Panc1 (cell line): ENCODE measurements around the gene BCO2. TPM values are rescaled to one million over a fixed set of nuclear protein-coding genes. Genes with fewer than 3 reads are reported as not detected.

Experiments used
- ATAC-seq: fragments of 200-7000 bp; cut with Tn5 transposase; 2 replicates; pipeline ENCODE4 v1.9.1; 2020; ENCODE audit warnings: mild to moderate bottlenecking, moderate library complexity
- BruUV-seq: library from RNA; stranded (reverse); fragments of 400-500 nt; replicated peaks from 2 replicates; lab custom pipeline; 2021; lab: Mats Ljungman, UMichigan
- CTCF ChIA-PET: fragments of 300-600 bp; sonication (Branson Sonifier 250); formaldehyde crosslinking; loops from one replicate; lab custom pipeline; 2022; ENCODE audit warnings: antibody characterized with exemption; lab: Charles Lee
- POLR2A ChIA-PET: fragments of 300-600 bp; sonication (Branson Sonifier 250); formaldehyde crosslinking; loops from one replicate; lab custom pipeline; 2022; ENCODE audit warnings: antibody characterized with exemption; lab: Charles Lee
- DNase-seq: peaks from one replicate; pipeline ENCODE4 v3.0.0-alpha.2; 2010; ENCODE audit warnings: low read depth, low spot score
- H3K27ac ChIP-seq: 2 replicates; pipeline ENCODE4 v1.5.1; 2011; ENCODE audit warnings: mild to moderate bottlenecking, low read length, inconsistent platforms
- H3K27me3 ChIP-seq: fragments of 200-500 bp; sonication (Bioruptor generic); 2 replicates; pipeline ENCODE4 v1.6.0; 2014; ENCODE audit warnings: low read length, inconsistent platforms; ENCODE audit not compliant: control insufficient read depth, insufficient read depth
- H3K36me3 ChIP-seq: fragments of 200-500 bp; sonication (Bioruptor generic); 2 replicates; pipeline ENCODE4 v1.5.1; 2014; ENCODE audit warnings: inconsistent platforms, mild to moderate bottlenecking, low read length, moderate library complexity; ENCODE audit not compliant: control insufficient read depth, insufficient read depth
- H3K4me1 ChIP-seq: 2 replicates; pipeline ENCODE4 v1.5.1; 2011; ENCODE audit warnings: inconsistent platforms, mild to moderate bottlenecking, low read length, moderate library complexity; ENCODE audit not compliant: control insufficient read depth, insufficient read depth
- H3K4me3 ChIP-seq, 2 experiments: 2 replicates each; pipeline ENCODE4 v1.5.1; 2011 to 2012; ENCODE audit warnings: low read depth in 2 of 2, low read length in 2 of 2, mild to moderate bottlenecking in 2 of 2, inconsistent platforms in 1 of 2, moderate library complexity in 1 of 2
- H3K9me3 ChIP-seq: fragments of 200-500 bp; sonication (Bioruptor generic); 2 replicates; pipeline ENCODE4 v1.5.1; 2014; ENCODE audit warnings: low read depth, mild to moderate bottlenecking, inconsistent platforms, low read length, moderate library complexity; ENCODE audit not compliant: control insufficient read depth, insufficient read depth
- POLR2AphosphoS5 ChIP-seq: IDR thresholded peaks from 2 replicates; pipeline ENCODE4 v1.6.1; 2012; ENCODE audit warnings: mild to moderate bottlenecking, low read depth, low read length, moderate library complexity
- SIN3A ChIP-seq: IDR thresholded peaks from 2 replicates; pipeline ENCODE4 v1.6.1; 2012; ENCODE audit warnings: low read depth, mild to moderate bottlenecking, low read length, moderate library complexity, borderline replicate concordance; ENCODE audit not compliant: insufficient read depth
- TCF7L2 ChIP-seq: IDR thresholded peaks from 2 replicates; pipeline ENCODE4 v1.6.1; 2011; ENCODE audit warnings: mild to moderate bottlenecking, low read depth, low read length, inconsistent platforms
- in situ Hi-C: cut with HindIII; loops from 2 replicates; pipeline ENCODE4 v1.10.0; 2016; ENCODE audit warnings: low sequenced_read_pairs, low pct_unique_long_range_greater_than_20kb
- intact Hi-C: fragments of 100-400 bp; cut with micrococcal nuclease; formaldehyde crosslinking; loops from one replicate; pipeline ENCODE4 v1.10.0; 2022; ENCODE audit not compliant: unreplicated experiment
- total RNA-seq: library from RNA; stranded (reverse); gene quantifications from one replicate; pipeline ENCODE4 v1.2.1, GENCODE V29; 2021; ENCODE audit not compliant: unreplicated experiment
- TF ChIP-seq, protein P1 (sequence below): fragments of 450-650 bp; IDR thresholded peaks from 2 replicates; pipeline ENCODE4 v1.5.1; 2017; ENCODE audit warnings: mild to moderate bottlenecking
- TF ChIP-seq, protein P2 (sequence below), 2 experiments: IDR thresholded peaks; 2 replicates each; pipeline ENCODE4 v1.6.1; 2011 to 2012; ENCODE audit warnings: low read depth in 2 of 2, control low read depth in 1 of 2, low read length in 1 of 2, mild to moderate bottlenecking in 1 of 2, moderate library complexity in 1 of 2; ENCODE audit not compliant: insufficient read depth in 1 of 2

The BCO2 gene
- total RNA-seq, 1 experiment from 2014 or later = 2.5 TPM

DNA sequence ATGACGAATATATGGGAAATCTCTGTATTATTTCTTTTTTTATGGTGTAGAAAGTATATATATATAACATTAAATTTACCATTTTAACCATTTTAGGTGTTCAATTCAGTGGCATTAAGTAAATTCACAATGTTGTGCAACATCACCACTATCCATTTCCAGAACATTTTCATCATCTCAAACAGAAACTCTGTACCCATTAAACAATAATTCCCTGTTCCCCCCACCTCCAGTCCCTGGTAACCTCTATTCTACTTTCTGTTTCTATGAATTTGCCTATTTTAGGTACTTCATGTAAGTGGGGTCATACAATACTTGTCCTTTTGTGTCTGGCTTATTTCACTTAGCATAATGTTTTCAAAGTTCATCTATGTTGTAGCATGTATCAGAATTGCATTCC is 35.6 kb downstream of the BCO2 start:
- no peaks in the 10 kb centered on the region for H3K4me1 ChIP-seq
- no peak overlapping the region for H3K27ac ChIP-seq
- ATAC-seq (no peak), DNase-seq (no peak)
- no peaks in the 10 kb centered on the region for H3K36me3 ChIP-seq
- intact Hi-C loops (no loop called here), in situ Hi-C loops (no loop called here)
- H3K9me3 ChIP-seq = no peaks in the 10 kb centered on the region
- no TSS peak for BruUV-seq
- ChIA-PET CTCF (no interaction called here), POLR2A (no interaction called here)
- no peak overlapping the region for H3K4me3 ChIP-seq
- no peak for TF ChIP-seq TCF7L2
- no peak for TF ChIP-seq POLR2AphosphoS5
- no peaks in the 10 kb centered on the region for H3K27me3 ChIP-seq

DNA sequence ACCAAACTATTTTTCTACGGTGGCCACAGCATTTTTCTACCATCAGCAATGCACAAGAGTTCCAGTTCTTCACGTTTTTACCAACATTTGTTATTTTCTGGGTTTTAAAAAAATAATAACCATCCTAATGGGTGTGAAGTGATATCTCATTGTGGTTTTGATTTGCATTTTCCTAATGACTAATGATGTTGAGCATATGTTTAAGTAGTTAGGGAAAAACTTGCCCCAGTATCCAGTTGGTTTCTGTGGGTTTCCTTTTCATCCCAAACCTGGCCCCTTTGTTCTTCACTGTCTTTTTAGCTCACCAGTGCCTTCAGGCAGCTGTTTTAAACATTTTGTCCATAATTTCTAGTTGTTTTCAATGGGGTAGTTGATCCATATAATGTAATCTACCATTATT is 36.2 kb downstream of the BCO2 start:
- intact Hi-C loops = no loop called here
- POLR2A ChIA-PET = no interaction called here
- in situ Hi-C loops = no loop called here

GRCh38 chr11:112212290-112212689 is 37.0 kb downstream of the BCO2 start:
- ChIA-PET POLR2A (interaction anchor here (0.5 kb wide), 1 partner anchor 76 kb away, joined by 3 read pairs; no protein-coding TSS in a partner anchor), CTCF (no interaction called here)
- Histone ChIP-seq H3K27ac (no peak overlapping the region), H3K27me3 (no peaks in the 10 kb centered on the region), H3K36me3 (no peaks in the 10 kb centered on the region), H3K9me3 (no peaks in the 10 kb centered on the region), H3K4me3 (no peak overlapping the region), H3K4me1 (no peaks in the 10 kb centered on the region)
- TF ChIP-seq, protein P1, sequence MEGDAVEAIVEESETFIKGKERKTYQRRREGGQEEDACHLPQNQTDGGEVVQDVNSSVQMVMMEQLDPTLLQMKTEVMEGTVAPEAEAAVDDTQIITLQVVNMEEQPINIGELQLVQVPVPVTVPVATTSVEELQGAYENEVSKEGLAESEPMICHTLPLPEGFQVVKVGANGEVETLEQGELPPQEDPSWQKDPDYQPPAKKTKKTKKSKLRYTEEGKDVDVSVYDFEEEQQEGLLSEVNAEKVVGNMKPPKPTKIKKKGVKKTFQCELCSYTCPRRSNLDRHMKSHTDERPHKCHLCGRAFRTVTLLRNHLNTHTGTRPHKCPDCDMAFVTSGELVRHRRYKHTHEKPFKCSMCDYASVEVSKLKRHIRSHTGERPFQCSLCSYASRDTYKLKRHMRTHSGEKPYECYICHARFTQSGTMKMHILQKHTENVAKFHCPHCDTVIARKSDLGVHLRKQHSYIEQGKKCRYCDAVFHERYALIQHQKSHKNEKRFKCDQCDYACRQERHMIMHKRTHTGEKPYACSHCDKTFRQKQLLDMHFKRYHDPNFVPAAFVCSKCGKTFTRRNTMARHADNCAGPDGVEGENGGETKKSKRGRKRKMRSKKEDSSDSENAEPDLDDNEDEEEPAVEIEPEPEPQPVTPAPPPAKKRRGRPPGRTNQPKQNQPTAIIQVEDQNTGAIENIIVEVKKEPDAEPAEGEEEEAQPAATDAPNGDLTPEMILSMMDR = no peak
- TF ChIP-seq POLR2AphosphoS5 (no peak), SIN3A (no peak)
- TF ChIP-seq, protein P2, sequence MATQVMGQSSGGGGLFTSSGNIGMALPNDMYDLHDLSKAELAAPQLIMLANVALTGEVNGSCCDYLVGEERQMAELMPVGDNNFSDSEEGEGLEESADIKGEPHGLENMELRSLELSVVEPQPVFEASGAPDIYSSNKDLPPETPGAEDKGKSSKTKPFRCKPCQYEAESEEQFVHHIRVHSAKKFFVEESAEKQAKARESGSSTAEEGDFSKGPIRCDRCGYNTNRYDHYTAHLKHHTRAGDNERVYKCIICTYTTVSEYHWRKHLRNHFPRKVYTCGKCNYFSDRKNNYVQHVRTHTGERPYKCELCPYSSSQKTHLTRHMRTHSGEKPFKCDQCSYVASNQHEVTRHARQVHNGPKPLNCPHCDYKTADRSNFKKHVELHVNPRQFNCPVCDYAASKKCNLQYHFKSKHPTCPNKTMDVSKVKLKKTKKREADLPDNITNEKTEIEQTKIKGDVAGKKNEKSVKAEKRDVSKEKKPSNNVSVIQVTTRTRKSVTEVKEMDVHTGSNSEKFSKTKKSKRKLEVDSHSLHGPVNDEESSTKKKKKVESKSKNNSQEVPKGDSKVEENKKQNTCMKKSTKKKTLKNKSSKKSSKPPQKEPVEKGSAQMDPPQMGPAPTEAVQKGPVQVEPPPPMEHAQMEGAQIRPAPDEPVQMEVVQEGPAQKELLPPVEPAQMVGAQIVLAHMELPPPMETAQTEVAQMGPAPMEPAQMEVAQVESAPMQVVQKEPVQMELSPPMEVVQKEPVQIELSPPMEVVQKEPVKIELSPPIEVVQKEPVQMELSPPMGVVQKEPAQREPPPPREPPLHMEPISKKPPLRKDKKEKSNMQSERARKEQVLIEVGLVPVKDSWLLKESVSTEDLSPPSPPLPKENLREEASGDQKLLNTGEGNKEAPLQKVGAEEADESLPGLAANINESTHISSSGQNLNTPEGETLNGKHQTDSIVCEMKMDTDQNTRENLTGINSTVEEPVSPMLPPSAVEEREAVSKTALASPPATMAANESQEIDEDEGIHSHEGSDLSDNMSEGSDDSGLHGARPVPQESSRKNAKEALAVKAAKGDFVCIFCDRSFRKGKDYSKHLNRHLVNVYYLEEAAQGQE (IDR thresholded peaks at IDR 0.05; ENCODE audit: insufficient read depth in 1 of 2, low read depth in 2 of 2, low read length in 1 of 2) = no peak
- no peak for DNase-seq
- intact Hi-C loops = no loop called here
- in situ Hi-C loops = no loop called here
- BruUV-seq = no TSS peak
- ATAC-seq = no peak

More for the DNA sequence above, 36.2 kb downstream of the BCO2 start:
- ATAC-seq (no peak), DNase-seq (no peak)
- Histone ChIP-seq H3K27ac (no peak overlapping the region), H3K27me3 (no peaks in the 10 kb centered on the region), H3K9me3 (no peaks in the 10 kb centered on the region), H3K36me3 (no peaks in the 10 kb centered on the region), H3K4me3 (no peak overlapping the region), H3K4me1 (no peaks in the 10 kb centered on the region)
- TF ChIP-seq, protein P2 (IDR thresholded peaks at IDR 0.05; ENCODE audit: insufficient read depth in 1 of 2, low read depth in 2 of 2, low read length in 1 of 2) = no peak
- TF ChIP-seq TCF7L2 (no peak), SIN3A (no peak), POLR2AphosphoS5 (no peak)
- TF ChIP-seq, protein P1 = no peak
- CTCF ChIA-PET = no interaction called here
- no TSS peak for BruUV-seq
